Neural cell (in vitro differentiated cells): ENCODE measurements around the gene GFOD2.

Experiments used
- EP300 ChIP-seq: fragments of 450-650 bp; conservative IDR thresholded peaks from 2 replicates; pipeline ENCODE4 v1.6.1; 2014; ENCODE audit warnings: antibody characterized with exemption, mild to moderate bottlenecking, moderate library complexity; ENCODE audit not compliant: poor library complexity, severe bottlenecking
- EZH2 ChIP-seq: fragments of 200-600, 300-800 bp; shearing (Covaris generic), sonication (generic); IDR thresholded peaks from 2 replicates; pipeline ENCODE4 v1.6.1; 2014; ENCODE audit warnings: antibody characterized with exemption, low read length, borderline replicate concordance, mild to moderate bottlenecking; ENCODE audit not compliant: insufficient read depth, poor library complexity, severe bottlenecking
- POLR2AphosphoS5 ChIP-seq: IDR thresholded peaks from 2 replicates; pipeline ENCODE4 v1.6.1; 2012
- RAD21 ChIP-seq: fragments of 450-650 bp; conservative IDR thresholded peaks from 2 replicates; pipeline ENCODE4 v1.6.1; 2014; ENCODE audit warnings: antibody characterized with exemption, mild to moderate bottlenecking, moderate library complexity
- SMC3 ChIP-seq: fragments of 450-650 bp; conservative IDR thresholded peaks from 2 replicates; pipeline ENCODE4 v1.6.1; 2014; ENCODE audit warnings: antibody characterized with exemption, mild to moderate bottlenecking, moderate library complexity; ENCODE audit not compliant: poor library complexity
- TAF1 ChIP-seq: IDR thresholded peaks from 2 replicates; pipeline ENCODE4 v1.6.1; 2012; ENCODE audit warnings: low read depth
- TF ChIP-seq, protein P1 (sequence below): fragments of 450-650 bp; IDR thresholded peaks from 2 replicates; pipeline ENCODE4 v1.5.1; 2014; ENCODE audit warnings: antibody characterized with exemption, mild to moderate bottlenecking, moderate library complexity; ENCODE audit not compliant: poor library complexity, severe bottlenecking

DNA sequence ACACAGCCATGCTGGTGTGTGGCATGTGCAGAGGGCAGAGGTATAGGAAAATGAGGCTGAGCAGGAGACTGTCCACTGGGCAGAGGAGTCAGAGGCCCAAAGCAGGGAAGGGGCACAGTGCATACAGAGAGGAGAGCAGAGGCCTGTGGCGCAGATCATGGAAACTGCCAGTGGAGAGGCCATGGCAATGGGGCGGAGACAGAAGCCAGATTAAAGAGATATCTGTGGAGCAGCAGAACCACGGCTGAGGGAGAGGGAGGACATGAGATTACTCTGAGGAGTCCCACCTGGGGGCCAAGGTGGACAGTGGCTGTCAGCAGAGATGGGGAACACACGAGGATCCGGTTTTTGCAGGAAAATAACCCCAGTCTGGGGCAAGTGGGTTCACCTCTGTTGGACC lies 44.0 kb upstream of the GFOD2 start:
- TF ChIP-seq, protein P1, sequence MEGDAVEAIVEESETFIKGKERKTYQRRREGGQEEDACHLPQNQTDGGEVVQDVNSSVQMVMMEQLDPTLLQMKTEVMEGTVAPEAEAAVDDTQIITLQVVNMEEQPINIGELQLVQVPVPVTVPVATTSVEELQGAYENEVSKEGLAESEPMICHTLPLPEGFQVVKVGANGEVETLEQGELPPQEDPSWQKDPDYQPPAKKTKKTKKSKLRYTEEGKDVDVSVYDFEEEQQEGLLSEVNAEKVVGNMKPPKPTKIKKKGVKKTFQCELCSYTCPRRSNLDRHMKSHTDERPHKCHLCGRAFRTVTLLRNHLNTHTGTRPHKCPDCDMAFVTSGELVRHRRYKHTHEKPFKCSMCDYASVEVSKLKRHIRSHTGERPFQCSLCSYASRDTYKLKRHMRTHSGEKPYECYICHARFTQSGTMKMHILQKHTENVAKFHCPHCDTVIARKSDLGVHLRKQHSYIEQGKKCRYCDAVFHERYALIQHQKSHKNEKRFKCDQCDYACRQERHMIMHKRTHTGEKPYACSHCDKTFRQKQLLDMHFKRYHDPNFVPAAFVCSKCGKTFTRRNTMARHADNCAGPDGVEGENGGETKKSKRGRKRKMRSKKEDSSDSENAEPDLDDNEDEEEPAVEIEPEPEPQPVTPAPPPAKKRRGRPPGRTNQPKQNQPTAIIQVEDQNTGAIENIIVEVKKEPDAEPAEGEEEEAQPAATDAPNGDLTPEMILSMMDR = no peak
- TF ChIP-seq POLR2AphosphoS5 (no peak), EP300 (no peak), TAF1 (no peak), EZH2 (no peak), RAD21 (no peak), SMC3 (no peak)
